GM18861 (cell line): Measurements from ENCODE around the gene CELSR1.

Source experiments
- ATAC-seq: cut with Tn5 transposase; IDR thresholded peaks from one replicate; pipeline ENCODE4 v1.9.1; 2021; ENCODE audit not compliant: unreplicated experiment

Gene CELSR1, protein sequence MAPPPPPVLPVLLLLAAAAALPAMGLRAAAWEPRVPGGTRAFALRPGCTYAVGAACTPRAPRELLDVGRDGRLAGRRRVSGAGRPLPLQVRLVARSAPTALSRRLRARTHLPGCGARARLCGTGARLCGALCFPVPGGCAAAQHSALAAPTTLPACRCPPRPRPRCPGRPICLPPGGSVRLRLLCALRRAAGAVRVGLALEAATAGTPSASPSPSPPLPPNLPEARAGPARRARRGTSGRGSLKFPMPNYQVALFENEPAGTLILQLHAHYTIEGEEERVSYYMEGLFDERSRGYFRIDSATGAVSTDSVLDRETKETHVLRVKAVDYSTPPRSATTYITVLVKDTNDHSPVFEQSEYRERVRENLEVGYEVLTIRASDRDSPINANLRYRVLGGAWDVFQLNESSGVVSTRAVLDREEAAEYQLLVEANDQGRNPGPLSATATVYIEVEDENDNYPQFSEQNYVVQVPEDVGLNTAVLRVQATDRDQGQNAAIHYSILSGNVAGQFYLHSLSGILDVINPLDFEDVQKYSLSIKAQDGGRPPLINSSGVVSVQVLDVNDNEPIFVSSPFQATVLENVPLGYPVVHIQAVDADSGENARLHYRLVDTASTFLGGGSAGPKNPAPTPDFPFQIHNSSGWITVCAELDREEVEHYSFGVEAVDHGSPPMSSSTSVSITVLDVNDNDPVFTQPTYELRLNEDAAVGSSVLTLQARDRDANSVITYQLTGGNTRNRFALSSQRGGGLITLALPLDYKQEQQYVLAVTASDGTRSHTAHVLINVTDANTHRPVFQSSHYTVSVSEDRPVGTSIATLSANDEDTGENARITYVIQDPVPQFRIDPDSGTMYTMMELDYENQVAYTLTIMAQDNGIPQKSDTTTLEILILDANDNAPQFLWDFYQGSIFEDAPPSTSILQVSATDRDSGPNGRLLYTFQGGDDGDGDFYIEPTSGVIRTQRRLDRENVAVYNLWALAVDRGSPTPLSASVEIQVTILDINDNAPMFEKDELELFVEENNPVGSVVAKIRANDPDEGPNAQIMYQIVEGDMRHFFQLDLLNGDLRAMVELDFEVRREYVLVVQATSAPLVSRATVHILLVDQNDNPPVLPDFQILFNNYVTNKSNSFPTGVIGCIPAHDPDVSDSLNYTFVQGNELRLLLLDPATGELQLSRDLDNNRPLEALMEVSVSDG (N-terminal part only)

GRCh38 chr22:46537225-46537945 lies at the start of gene CELSR1:
TSS of gene CELSR1 (minus strand) at chr22:46537620. CDS start at chr22:46537170, 450 bp downstream.
- no peak for ATAC-seq

- ATAC-seq: peak; percentile 30
These were observed 49.6 kb upstream of the CELSR1 start for GRCh38 chr22:46587061-46587460.

GRCh38 chr22:46586531-46587011 lies 49.2 kb upstream of the CELSR1 start:
- no peak for ATAC-seq

DNA sequence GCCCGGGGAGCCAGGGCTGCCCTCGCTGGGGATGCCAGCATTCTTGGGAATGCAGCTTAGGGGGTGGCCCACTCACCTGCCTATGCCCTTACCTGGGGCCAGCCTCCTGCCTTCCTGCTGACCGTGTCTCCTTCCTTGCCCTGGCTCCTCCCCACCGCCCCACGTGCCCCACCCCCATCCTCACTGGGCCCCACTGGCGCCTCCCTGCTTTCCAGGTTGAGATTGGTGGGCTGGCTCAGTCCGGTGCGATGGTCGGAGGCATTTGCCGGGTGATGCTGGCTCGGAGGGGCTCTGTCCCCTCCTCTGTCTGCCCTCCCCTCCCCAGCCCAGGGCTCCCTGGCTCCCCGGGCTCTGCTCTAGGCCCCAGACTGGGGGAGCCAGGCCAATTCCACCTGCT lies 48.7 kb upstream of the CELSR1 start:
- ATAC-seq: no peak

DNA sequence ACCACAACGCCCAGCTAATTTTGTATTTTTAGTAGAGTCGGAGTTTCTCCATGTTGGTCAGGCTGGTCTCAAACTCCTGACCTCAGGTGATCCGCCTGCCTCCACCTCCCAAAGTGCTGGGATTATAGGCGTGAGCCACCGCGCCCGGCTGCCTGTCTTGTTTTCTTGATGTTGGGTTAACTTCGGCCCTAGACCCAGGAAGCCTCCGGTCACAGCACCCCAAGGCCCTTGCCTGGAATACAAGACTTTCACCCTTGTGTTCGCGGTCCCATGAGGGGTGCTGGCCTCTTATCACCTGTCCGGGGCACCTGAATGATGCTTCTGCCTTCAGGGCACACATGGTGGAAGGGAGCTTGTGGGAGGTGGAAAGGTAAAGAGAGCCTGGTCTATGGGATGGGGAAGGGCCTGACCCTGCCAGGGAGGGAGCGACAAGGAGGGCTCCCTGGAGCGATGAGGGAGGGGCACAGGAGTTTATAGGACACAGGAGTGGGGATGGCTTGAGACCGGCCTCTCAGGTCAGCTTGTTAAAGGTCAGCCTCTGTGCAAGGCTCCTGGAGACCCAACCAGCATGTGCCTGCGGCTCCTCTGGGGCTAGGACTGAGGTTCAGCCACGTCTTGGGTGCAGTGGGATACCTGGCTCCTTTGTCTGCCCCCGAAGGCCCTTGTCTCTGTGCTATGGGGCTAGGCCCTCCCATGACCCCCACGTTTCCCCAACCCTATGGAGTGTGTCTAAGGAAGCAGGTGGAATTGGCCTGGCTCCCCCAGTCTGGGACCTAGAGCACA lies 48.1 kb upstream of the CELSR1 start:
- no peak for ATAC-seq

DNA sequence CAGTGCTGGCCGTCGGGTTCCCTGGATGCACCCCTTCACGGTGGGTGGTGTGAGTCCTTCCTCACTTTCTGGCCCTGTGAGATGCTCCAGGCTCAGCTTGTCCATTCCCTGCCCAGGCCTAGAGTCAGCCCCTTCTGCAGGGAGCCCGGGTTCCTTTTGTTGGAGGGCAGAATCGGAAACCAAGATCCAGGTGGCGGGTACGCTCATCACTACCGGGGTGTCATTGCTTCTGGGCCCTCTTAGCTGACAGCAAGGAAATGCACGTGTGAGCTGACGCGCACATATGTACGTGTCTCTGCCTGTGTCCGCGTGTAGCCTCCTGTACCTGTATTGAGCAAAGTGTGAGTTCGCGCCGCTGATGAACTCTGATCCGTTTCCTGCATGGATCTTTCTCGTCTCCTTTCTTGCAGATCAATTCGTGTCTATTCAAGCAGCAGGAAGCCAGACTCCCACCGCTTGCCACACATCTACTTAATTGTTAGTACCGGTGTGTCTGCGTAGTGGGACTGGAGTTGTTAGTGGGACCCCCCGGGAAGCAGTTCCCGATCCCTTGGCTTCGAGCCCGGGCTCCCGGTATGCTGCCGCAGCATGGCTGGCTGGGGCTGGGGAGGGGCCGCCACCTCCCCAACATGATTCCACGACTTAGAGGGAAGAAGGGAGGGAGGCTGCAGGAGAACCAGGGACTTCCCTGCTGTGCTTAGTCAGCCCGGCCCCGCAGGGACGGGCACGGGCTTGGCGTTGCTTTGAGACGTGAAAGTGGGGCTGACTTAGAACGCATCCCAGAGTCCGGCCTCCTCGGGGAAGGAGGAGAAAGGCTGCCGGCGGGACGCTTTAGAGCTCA lies 46.9 kb upstream of the CELSR1 start:
- no peak for ATAC-seq

DNA sequence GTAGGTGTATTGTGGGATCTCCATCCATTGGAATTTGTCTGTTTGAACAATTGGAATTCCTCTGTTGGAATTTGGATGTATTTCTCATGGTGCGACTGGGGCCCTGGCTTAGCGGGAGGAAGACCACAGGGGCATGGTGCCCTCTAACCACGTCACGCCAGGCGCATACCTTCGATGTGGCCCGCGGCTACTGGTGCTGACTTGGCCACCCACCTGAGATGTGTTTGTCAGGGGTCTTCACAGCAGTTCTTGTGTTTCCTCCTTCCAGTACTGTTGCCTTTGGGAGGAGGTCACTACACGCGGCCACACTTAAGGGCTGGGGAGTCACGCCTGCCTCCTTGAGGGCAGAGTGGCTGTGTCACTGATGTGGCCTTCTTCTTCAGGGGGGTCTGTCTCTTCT lies 46.2 kb upstream of the CELSR1 start:
- ATAC-seq: no peak

- ATAC-seq: no peak
These were observed 45.0 kb upstream of the CELSR1 start for GRCh38 chr22:46582281-46582933.

GRCh38 chr22:46581538-46582244 lies 44.3 kb upstream of the CELSR1 start:
- ATAC-seq: no peak

DNA sequence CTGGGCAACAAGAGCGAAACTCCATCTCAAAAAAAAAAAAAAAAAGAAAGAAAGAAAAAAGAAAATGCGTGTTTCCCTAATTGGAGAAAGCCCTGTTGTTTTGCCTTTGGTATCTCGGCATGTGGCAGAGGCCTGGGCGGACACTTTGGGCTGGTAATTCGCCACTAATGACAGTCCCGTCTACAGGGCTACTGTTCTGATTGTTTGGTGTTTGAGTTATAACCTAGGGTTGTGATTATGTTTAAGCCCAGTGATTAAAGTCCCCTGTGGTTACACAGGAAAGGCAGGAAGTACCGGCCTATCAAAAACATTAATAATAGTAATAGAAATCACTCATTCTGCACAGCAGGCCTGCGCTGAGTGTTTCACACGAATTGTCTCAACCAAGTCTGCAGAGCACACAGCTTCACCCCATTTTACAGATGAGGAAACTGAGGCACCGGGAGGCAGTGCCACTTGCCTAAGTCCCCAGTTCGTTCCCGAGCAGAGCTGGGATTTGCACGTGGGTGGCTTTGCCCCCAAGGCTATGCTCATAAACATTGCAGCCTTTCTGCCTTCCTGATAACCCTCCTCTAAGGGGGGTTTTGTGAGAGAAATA lies 43.6 kb upstream of the CELSR1 start:
- ATAC-seq: no peak

- no peak for ATAC-seq
These were observed 42.5 kb upstream of the CELSR1 start for GRCh38 chr22:46579751-46580449.

DNA sequence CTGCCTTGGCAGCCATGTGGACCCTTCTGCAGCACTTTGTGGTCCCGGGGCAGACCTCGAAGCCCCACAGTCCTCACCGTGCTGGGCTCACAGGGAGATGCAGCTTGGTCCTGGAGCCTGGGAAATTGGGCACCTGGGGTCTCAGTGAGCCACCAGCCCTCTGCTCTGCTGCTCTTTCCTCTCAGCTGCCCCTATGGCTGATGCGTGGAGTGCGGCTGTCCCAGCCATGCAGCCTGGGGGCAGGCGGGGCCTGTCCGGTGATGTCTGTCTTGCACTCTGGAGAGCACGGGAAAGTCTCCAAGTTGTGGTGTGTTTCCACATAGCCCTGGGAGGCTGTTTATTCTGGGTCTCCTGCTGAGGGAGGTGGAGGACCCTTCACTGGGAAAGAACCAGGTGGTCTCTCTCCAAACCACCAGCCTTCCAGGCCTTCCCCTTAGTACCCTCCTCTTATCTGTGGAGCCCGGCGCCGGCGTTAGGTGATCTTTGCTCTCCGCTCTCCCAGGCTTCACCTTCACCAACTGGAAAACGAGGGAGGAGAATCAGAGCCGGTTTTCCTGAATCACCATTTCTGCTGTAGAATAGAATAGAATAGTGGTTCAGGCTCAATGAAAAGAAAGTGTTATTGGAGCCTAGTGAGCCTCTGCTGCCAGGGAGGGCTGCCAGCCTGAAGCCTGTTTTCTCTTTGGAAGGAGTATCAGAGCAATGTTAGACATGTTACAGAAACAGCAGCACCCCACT lies 41.6 kb upstream of the CELSR1 start:
- no peak for ATAC-seq

- no peak for ATAC-seq
These were observed 40.9 kb upstream of the CELSR1 start for GRCh38 chr22:46578251-46578823.

DNA sequence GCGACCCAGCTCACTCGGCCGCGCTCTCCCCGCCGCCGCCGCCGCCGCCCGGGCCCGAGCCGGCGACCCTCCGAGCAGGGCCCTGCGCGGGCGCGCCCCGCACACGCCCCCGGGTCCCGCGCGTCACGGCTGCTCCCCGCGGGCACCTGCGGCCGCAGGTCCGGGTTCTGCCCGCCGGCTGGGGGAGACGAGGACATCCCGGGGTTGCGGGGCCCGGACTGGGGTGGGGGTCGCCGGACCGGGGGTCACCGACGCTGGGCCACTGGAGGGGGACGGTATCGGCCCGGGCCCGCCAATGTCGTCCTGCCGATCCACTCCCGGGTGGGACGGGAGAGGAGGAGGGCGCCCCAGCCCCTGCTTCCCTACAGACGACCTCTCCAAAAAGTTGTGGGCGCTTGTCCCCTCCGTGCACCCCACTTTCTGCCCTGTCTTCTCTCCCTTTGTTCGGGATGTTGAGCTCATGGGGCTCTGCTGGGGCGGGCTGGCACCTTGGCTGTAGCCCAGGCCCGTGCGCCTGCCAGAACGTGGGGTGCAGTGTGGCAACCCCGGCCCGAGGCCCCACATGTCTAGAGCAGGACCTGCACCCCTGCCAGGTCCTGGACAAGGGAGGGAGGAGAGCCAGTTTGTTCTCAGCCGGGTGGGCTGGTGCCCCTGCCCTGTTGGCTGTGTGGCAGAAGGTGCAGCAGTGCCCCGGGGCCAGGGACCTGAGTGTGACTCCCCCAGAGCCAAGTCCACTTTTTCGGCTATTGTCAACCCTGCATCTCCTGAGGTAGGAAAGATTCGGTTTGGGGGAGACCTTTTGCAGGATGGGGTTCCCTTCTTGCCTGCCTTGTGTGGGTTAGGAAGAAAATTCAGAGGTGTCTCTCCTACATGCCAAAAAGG lies 40.2 kb upstream of the CELSR1 start:
- no peak for ATAC-seq
